Measurements from ENCODE around the gene UBAC2.

The UBAC2 gene

DNA sequence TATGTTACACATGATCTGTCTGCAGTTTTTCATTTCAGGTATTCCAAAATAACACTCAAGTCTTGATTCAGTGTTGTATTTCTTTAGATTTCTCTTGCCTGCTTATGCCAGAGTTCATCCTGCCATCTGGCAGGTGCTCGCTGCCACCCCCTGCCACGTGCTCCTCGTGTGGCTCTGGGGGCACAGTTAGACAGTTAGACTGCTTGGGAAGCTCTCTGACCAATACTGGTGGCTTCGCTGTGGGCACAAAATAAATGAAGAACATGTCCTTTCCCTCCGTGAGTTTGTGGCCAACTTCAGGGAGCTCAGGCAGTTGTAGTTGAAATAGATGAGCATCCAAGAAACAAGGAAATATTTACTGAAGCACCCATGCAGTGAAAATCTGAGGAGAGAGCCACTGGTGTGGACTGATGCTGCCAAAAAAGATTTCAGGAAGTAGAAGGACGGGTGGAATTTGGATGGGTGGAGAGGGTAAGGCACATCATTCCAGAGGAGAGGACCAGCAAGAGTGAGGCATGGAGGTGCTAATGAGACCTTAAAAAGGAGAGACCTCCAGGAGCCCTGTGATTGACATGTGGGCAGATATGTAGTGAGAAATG lies 144.1 kb downstream of the UBAC2 start:
- DNase-seq = no peak

DNA sequence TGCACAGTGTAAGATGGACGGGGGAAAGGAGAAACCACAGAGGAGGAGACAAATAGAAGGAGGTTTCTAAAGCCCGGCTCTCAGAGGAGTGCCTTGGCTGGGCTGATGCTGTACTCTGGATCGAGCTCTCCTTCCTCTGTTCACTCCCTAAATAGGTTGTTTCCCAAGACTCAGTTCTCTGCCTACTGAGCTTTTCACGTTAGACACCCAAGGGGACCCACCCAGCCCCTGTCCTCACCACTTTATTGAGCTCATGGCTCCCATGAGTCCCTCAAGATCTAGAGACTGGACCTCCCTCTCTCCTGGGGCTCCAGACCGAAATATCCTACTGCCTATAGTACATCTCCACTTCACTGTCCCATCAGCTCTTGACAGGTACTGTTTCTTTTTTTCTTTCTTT lies 144.7 kb downstream of the UBAC2 start:
- no peak for DNase-seq

DNA sequence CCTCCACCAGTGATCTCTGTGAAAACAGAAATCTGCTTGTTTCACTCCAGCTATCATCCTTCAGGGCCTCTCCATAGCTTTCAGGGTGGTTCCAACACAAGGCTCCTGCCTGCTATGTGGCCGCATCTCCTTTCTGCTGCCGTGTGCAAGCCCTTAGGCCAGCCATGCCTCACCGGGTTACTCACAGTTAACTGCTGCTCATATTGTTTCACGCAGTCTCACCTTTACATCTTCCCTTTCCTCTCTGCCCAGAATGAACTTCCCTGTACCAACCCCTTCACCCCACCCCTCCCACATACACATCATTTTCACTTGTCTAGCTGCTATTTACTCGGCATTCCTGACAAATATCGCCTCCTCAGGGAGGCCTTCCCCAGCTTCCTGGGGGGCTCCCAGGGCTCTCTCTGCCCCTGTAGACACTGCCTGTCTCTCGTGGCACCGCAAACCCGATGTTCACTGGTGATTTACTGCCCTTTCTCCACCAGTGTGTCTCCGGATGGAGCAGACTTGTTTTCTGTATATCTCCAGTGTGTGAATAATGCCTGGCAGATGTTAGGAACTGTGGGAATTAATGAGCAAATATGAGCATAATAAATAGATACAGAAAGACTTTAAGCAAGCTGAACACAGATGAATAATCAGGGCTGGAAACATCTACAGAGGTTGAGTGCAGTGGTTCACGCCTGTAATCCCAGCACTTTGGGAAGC lies 145.8 kb downstream of the UBAC2 start:
- no peak for DNase-seq

DNA sequence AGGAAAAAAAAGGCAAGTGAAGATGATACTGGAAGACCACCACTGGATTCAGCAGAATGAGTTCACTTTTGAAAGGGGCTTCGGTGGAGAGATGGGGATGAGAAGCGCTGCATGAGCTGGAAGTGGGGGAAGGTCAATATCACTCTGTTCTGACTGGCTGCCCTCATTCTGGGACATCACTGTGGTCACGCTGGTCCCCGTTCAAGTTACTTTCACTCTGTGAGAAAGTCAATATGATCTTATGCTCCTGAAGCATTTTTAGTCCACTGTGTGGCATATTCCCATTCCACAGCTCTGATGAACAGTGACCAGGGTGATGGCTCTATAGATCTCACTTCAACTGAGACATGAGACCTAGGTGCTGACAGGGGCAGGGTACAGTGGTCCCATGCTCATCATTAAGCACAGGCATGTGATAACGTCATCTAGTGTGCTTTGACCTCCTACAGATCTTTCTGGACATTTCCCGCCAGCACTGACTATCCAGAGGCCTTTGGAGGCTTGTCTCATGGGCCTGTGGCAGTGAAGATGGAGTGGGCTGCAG lies 146.8 kb downstream of the UBAC2 start:
- DNase-seq = no peak

DNA sequence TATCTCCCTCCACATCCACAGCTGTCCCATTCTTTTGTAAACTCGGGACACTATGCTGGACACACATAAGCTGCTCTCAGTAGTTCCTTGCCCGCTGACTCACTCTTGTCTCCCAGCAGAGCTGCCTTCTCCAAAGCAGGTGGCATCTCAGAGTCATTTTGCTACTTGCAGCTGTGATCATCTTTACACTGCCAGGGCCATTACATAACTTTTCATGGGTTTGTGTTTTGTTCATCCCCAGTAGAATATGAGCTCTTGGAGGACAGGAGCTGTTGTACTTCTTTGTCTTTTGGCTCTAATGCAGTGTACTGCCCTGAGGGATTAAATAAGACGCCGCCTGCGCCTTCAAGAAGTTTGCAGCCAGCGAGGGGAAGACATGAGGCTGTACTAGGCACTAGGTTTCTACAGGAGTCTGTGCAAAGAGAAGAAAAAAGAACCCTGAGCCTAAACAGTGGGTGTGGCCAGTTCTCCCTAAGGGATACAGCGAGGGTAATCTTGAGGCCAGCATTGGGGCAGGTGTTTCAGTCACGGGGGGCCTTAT lies 147.3 kb downstream of the UBAC2 start:
- DNase-seq = no peak

DNA sequence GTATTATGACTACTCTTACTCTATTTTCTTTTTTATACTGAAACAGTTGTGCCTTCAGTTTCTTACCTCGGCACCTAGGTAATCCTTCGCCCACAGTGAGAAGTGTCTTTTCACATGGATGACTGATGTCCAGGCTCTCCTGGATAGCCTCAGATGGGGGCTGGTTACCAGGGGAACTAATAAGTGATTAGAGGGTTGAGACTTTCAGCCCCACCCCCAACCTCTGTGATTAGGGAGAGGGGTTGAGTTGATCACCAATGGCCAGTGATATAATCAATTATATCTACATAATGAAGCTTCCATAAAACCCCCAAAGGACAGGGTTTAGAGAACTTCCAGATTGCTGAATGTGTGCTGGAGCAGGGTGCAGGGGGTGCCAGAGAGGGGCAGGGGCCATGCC lies 149.5 kb downstream of the UBAC2 start:
- DNase-seq = no peak

DNA sequence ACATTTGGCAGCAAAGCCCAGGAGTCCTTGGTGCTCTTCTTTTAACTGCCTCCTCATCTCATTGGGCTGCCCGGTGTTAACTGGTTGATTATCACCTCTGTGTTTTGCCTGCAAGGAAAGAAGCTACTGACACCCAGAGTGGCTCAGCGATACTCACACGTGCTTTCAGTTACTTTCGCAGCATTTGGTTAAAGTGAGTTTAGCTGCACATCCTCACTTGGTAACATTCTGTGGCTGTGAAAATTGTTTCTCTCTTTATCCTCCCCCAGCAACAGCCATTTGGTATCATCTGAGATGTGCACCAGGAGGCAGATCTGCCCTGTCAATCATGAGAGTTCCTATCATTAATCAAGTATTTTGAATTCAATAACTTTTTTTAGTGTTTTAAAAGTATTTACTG lies 151.1 kb downstream of the UBAC2 start:
- no peak for DNase-seq

DNA sequence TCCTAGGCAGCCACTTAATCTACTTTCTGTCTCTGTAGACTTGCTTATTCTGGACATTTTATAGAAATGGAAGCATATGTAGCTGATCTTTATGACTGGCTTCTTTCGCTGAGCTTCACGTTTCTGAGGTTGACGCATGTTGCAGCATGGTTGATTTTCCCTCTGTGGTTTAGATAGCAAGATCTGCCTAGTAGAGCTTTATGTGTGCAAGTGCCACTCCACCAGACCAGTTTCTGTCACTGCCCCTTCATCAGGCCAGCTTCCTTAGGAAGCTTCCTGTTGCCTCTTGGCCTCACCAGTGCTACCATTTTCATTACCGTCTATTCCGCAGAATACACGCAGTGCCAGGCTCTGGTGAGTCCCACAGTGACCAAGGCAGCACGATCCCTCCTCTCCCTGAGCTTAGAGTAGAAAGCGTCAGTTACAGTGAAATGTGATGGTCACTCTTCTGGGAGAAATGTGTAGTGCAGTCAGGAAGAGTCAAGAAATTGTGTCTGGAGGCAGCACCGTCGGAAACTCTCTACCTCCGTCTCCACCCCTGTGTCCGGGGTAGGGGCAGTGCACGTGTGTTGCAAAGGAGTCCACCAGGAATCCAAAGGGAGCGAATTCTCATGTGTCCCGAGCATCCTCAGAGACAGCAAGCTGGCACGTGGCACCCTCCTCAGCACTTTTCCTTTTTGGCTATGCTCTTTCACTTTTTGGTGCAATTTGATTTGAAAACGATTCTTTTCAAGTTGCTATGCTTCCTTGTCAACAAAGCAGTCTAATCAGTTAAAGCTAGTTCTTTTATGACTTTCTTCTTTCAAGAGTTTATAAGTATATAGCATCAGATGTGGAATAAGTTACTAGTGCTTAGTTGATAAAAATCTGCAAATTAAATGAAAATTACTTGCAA lies 151.9 kb downstream of the UBAC2 start:
- no peak for DNase-seq

DNA sequence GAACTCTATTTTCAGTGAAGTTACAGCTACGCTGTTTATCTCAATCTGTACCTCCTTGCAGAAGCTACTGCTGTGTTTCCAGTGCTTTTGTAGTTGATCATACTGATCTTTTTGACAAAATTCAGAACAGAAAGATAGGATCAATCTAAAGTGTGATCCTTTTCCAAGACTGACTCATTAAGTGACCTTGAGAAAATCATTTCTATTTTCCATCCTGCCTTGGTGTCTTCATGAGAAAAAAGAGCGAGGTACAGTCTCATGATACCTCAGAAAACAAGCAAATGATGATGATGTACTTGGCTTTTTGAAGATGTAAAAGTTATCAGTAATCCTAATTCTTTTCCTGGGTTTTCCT lies 152.6 kb downstream of the UBAC2 start:
- DNase-seq = no peak

DNA sequence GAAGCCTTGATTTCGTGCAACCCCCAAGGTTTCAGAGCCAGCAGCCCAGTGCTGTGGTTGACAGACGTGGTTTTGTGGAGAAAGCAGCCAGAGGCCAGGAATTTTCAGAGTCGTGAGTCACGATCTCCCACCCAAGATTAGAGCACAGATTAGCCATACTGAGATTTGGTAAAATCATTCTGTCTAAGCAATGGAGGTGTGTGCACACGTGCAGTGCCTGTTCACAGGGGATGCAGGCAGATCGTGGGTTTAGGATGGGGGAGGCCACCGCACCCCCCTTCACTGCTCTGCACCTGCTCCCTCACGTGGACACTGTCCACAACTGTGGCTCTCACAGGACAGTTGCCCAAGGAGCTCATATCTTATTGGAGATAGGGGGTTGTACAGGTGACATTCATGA lies 153.2 kb downstream of the UBAC2 start:
- DNase-seq = no peak

DNA sequence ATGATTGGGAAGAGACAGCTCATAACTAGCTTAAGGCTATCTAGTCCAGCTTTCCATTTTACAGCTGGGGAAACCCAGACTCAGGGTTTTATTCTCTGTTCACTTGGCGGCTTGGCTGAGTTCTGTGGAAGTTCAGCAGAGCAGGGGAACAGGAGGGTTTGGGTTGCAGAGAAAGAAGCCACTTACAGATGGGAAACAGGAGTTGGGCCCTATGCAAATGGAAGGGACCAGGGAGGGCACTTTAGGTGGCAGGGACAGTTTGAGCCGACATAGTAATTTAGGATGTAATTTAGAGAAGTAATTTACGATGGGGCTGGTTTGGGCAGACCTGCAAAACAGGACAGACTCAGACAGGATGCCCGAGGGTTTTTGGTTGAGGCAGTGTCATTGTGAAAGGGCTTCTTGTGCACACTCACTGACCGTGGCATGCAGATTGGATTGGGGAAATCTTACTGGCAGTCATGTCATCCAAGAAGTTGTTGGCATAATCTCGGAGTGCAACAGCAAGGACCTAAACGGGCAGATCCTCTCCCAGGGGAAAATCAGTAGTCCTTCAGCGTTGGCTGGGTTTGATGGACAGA lies 153.8 kb downstream of the UBAC2 start:
- no peak for DNase-seq

DNA sequence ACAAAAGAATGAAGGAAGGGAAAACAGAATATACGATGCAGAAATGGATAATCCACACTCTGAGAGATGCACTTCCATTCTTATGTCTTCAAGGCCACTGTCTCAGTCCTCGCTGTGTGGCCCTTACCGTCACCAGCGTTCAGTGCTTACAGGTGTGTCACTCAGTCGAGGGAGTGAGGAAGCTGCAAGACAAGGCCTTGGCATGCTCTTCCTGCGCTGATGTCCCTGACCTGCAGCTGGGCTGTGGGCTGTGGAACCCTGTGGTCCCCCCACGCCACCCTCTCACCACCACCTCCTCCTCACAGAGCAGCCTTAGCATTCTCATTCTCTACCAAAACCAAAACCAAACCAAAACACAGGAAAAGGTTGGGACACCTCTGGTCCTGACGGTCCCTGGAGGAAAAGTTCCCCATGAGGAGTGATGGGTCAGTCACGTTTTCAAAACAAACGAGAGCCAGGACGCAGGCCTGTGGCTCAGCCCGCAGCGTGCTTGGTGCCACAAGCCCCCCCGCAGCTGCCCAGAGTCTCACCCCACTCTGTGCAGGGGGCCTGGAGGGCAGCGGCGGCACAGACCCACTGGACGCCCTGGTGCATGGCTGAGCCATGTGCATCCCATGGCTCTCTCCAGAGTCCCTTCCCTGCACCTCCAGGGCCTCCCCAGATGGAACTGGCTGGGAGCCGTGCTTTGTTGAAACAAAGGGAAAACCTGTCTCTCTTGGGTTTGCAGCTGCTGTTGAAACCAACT lies 154.8 kb downstream of the UBAC2 start:
- DNase-seq = no peak

DNA sequence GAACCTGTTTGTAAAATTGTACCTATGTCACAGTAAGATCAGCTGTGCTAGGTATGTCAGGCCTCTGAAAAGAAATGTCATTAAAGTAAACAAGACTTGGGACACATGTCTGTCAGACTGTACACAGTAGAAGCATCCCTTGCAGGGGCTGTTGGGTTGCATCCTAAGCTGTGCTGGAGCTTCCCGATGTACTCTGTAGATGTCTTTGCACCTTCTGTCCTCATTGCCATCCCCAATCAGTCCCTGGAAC lies 155.3 kb downstream of the UBAC2 start:
- DNase-seq = no peak

DNA sequence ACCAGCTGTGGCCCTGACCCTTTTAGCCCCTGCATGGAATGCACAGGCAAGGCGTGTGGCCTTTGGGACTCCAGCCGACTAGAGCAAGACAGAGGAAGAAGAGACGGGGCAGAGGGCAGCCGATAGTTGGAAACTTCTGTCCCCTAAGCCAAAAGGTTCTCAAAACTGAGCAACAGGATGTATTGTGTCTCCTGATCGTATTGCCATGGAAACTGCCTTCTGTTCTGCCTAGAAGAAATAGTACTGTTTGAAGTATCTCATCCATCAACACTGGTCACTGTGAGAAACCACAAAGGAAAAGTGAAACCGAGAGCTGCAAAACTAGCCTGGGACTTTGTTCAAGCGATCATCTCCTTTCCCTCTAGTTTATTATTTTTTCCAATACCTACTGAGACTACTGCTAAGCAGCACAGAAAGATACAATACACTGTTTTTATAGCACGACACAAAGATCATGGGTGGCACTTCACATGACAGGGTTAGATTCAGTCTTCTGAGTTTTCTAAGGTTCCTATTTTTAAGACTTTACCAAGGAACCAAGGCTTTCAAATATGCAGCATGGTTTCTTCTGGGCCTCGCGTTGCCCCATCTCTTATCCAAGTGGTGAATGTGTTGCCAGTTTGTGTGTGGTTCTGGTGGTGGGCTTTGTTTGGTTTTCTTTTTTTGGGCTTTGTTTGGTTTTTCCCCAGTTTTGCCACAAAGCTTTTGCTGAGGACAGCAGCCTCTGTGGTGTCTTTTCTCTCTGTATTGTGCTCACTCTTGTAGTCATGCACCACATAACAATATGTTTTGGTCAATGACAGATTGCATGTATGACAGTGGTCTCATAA lies 155.8 kb downstream of the UBAC2 start:
- no peak for DNase-seq

DNA sequence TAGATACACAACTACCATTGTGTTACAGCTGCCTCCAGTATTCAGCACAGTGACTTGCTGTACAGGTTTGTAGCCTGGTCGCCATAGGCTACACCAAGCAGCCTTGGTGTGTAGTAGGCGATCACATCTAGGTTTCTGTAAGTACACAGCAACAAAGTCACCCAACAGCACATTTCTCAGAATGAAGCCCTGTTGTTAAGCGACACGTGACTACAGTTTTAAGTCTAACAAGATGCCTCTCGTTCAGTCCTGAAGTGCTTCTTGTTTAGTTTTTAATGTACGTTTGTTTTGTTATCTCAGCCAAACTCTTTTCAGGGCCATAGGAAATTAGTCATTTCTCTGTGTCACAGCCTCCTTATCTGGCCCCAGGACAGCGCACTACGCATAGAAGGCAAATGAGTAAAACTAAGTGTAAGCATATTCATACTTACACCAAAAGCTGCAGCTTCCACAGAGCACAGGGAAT lies 156.5 kb downstream of the UBAC2 start:
- no peak for DNase-seq

DNA sequence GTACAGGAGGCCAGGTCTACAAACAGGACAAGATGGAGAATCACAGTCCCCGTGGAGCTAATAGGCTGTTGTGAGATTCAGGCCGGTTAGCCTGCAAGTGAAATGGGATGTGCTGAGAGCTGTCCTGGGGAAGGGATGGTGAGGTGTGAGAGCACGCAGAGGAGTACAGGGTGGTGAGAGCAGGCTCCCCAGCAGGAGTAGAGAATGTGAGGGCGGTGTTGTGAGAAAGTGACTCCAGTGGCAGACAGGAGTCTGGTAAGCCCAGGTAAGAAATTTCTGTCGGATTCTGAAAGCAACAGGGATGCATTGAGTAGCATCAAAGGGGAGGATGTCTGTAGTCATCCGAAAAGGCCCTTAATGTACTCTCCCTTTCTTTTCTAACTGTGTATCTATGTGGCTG lies 157.3 kb downstream of the UBAC2 start:
- DNase-seq = no peak

DNA sequence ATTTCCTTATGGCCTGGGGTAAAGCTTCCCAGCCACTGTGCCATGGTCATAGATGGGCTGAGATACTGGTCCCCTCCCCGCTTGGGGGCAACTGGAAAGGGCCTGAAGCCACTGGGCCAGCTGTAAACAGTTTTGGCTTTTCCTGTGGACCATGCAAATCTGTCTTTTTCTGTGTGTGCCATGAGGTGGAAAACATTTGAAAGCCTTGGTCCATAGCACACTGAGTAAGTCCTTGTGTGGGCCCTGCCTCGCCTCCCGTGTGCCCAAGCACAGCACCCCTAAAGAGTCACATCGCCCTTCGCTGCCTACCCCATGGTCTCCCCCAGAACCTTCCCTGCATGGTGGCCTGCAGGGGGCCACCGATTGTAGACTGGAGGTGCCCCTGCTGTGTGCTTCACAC lies 158.9 kb downstream of the UBAC2 start:
- DNase-seq = no peak

DNA sequence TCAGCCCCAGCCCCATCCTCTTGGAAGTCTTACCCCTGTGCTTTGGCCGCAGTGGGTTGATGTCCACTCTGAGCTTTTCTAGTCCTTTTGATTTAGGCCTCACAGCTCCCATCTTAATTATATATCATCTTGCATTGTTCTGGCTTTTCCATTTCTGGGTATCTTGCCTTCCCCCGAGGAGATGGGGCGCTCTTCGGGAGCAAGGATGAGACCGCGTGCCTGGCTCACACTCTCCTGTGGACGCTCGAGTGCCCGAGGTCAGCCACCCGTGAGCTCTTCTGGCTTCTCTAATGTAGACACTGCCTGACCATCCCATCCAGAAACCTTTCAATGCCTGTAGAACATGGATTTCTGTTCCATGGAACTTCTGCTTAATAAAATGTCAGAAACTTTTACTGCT lies 160.0 kb downstream of the UBAC2 start:
- DNase-seq = no peak

DNA sequence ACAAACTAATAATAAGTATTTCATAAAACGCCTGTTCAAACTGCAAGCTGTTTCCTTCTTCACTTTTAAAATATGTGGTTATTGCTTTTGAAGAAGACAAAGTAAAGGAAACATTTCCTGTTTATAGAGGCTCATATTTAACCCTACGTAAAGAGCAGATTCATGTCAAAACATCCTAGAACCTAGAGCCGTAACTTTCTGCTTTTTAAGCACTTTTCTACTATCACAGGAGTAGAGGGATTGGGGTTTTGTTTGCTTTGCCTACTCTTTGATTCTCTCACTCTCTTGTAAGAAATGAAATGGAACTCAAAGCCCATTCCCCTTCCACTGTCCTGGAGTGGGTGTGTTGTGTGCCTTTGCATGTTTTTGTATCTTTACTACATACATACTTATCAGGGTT lies 160.5 kb downstream of the UBAC2 start:
- DNase-seq = no peak

DNA sequence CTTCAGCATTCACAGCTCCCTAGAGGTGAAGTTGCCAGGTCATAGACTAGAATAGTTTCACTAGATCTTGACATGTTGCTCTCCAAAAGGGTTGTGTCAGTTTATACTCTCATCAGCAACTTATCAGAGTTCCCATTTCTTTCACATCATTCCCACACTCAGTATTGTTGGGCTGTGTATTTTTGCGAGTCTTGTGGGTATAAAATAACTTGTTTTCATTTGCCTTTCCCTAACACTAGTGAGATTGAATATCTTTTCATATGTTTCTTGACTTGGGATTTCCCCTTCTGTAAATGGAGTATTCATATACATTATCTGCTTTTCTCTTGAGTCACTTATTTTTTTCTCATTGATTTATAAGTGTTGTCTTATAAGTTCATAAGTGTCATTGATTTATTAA lies 161.7 kb downstream of the UBAC2 start:
- DNase-seq = no peak

DNA sequence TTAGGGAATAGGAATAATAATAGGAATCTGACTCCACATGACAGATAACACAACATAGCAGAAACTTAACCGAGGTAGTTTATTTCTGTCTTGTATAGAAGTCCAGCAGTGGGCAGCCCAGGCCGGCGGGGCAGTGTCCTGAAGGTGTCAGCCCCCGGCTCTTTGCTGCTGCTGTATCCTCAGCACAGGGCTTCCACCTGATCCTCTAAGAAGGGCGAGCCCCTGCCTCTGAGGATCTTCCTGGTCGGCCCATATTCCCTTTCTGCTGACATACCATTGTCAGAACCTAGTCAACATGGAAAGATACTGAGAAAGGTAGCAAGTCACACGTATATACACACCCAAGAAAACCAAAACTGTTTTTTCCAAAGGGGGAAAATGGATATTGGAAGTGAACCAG lies 162.7 kb downstream of the UBAC2 start:
- no peak for DNase-seq

DNA sequence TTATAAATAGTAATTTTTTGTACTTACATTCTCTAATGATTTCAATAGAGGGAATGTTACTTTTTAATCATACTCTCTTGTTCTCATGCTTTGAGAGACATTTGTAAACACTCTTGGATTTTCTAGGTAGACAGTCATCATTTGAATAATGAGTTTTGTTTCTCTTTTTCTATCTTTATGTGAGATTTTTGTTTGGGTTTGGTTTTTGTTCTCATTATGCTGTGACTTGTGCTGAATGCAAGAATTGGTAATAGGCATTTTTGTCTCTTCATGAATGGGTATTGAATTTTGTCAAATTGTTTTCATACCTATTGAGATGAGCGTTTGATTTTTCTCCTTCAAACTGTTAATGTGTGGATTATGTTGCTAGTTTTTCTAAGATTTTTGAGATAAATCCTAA lies 163.3 kb downstream of the UBAC2 start:
- DNase-seq = no peak
